ENCODE results near the gene MGST2. TPM values are rescaled to one million over a fixed set of nuclear protein-coding genes. Genes with fewer than 3 reads are reported as not detected.

Gene MGST2
- polyA plus RNA-seq, 1 donor (not counting 4 experiments of a cell fraction or from before 2014, with no cell fraction given), result 57.6 TPM

GRCh38 chr4:139682741-139683151 is 17.1 kb downstream of the MGST2 start:
- dilution Hi-C loops (cut with MboI; ENCODE audit: extremely low pct_ligation_motif_present, low sequenced_read_pairs), result no loop called here
- FAIRE-seq (no peak), DNase-seq (ENCODE audit: low read depth, low spot score) (no peak)
- H3K4me1 ChIP-seq (ENCODE audit: control insufficient read depth, extremely low read depth, insufficient read depth, low read length), result peaks cover 17% of the 10 kb centered on the region
- TF ChIP-seq CTCF (optimal IDR thresholded peaks at IDR 0.05 in 1 of 3, IDR thresholded peaks at IDR 0.05 in 1 of 3, conservative IDR thresholded peaks at IDR 0.05 in 1 of 3; ENCODE audit: extremely low read depth in 1 of 3, insufficient read depth in 2 of 3, low read length in 3 of 3) (no peak), EZH2 (IDR thresholded peaks at IDR 0.05; ENCODE audit: low read length) (no peak)
- H3K4me3 ChIP-seq (ENCODE audit: control insufficient read depth in 2 of 3, extremely low read depth in 1 of 3, insufficient read depth in 2 of 3, low read depth in 1 of 3, low read length in 3 of 3), result peak overlapping the region in 1 of 3 experiments; percentile 8
- peak overlapping the region; percentile 78 for H3K27ac ChIP-seq (ENCODE audit: control insufficient read depth, insufficient read depth, low read length)
- H3K9me3 ChIP-seq (ENCODE audit: control insufficient read depth, low read depth, low read length), result no peaks in the 10 kb centered on the region
- H3K36me3 ChIP-seq (ENCODE audit: control insufficient read depth in 2 of 2, extremely low read depth in 1 of 2, insufficient read depth in 2 of 2, low read length in 2 of 2), result peaks cover 3 to 5% of the 10 kb centered on the region in 2 experiments
- H2AFZ ChIP-seq (ENCODE audit: control insufficient read depth, low read length), result peak overlapping the region; percentile 29
- H4K20me1 ChIP-seq (ENCODE audit: control insufficient read depth, extremely low read depth, insufficient read depth, low read length), result no peaks in the 10 kb centered on the region
- no peak overlapping the region for H3K9ac ChIP-seq (ENCODE audit: control insufficient read depth, extremely low read depth, insufficient read depth, low read length)
- peaks cover 3% of the 10 kb centered on the region for H3K9me1 ChIP-seq (ENCODE audit: control insufficient read depth, extremely low read depth, insufficient read depth, low read length)
- H3K4me2 ChIP-seq (ENCODE audit: control insufficient read depth, extremely low read depth, insufficient read depth, low read depth, low read length), result peak overlapping the region; percentile 59
- H3K27me3 ChIP-seq (ENCODE audit: control insufficient read depth, extremely low read depth, insufficient read depth, low read length), result no peaks in the 10 kb centered on the region
- no peaks in the 10 kb centered on the region for H3K79me2 ChIP-seq (ENCODE audit: control insufficient read depth, insufficient read depth, low read length)

GRCh38 chr4:139684351-139684750 is 18.7 kb downstream of the MGST2 start:
- H4K20me1 ChIP-seq (ENCODE audit: control insufficient read depth, extremely low read depth, insufficient read depth, low read length), result no peaks in the 10 kb centered on the region
- no peak overlapping the region for H3K4me2 ChIP-seq (ENCODE audit: control insufficient read depth, extremely low read depth, insufficient read depth, low read depth, low read length)
- no peak overlapping the region for H3K9ac ChIP-seq (ENCODE audit: control insufficient read depth, extremely low read depth, insufficient read depth, low read length)
- no peaks in the 10 kb centered on the region for H3K27me3 ChIP-seq (ENCODE audit: control insufficient read depth, extremely low read depth, insufficient read depth, low read length)
- peaks cover 3% of the 10 kb centered on the region for H3K9me1 ChIP-seq (ENCODE audit: control insufficient read depth, extremely low read depth, insufficient read depth, low read length)
- dilution Hi-C loops (cut with MboI; ENCODE audit: extremely low pct_ligation_motif_present, low sequenced_read_pairs), result no loop called here
- H3K27ac ChIP-seq (ENCODE audit: control insufficient read depth, insufficient read depth, low read length), result no peak overlapping the region
- no peaks in the 10 kb centered on the region for H3K79me2 ChIP-seq (ENCODE audit: control insufficient read depth, insufficient read depth, low read length)
- peaks cover 0 to 5% of the 10 kb centered on the region in 2 experiments for H3K36me3 ChIP-seq (ENCODE audit: control insufficient read depth in 2 of 2, extremely low read depth in 1 of 2, insufficient read depth in 2 of 2, low read length in 2 of 2)
- TF ChIP-seq EZH2 (IDR thresholded peaks at IDR 0.05; ENCODE audit: low read length) (no peak), CTCF (optimal IDR thresholded peaks at IDR 0.05 in 1 of 3, IDR thresholded peaks at IDR 0.05 in 1 of 3, conservative IDR thresholded peaks at IDR 0.05 in 1 of 3; ENCODE audit: extremely low read depth in 1 of 3, insufficient read depth in 2 of 3, low read length in 3 of 3) (no peak)
- H3K4me1 ChIP-seq (ENCODE audit: control insufficient read depth, extremely low read depth, insufficient read depth, low read length), result peaks cover 17% of the 10 kb centered on the region
- H3K4me3 ChIP-seq (ENCODE audit: control insufficient read depth in 2 of 3, extremely low read depth in 1 of 3, insufficient read depth in 2 of 3, low read depth in 1 of 3, low read length in 3 of 3), result no peak overlapping the region
- H2AFZ ChIP-seq (ENCODE audit: control insufficient read depth, low read length), result no peak overlapping the region
- DNase-seq (ENCODE audit: low read depth, low spot score) (no peak), FAIRE-seq (no peak)
- H3K9me3 ChIP-seq (ENCODE audit: control insufficient read depth, low read depth, low read length), result no peaks in the 10 kb centered on the region

Measured in keratinocyte (primary cell).